AG20443 (cell line): ENCODE data around the gene CCR9.
"Not testable (repeated sequence)": the region's sequence is repeated elsewhere in the genome, so short reads cannot be mapped to it uniquely, and the experiment has no call there.

Source experiments
- DNase-seq: peaks from one replicate; pipeline ENCODE4 v3.0.0; 2012; ENCODE audit warnings: low spot score, mixed read lengths

The CCR9 gene

DNA sequence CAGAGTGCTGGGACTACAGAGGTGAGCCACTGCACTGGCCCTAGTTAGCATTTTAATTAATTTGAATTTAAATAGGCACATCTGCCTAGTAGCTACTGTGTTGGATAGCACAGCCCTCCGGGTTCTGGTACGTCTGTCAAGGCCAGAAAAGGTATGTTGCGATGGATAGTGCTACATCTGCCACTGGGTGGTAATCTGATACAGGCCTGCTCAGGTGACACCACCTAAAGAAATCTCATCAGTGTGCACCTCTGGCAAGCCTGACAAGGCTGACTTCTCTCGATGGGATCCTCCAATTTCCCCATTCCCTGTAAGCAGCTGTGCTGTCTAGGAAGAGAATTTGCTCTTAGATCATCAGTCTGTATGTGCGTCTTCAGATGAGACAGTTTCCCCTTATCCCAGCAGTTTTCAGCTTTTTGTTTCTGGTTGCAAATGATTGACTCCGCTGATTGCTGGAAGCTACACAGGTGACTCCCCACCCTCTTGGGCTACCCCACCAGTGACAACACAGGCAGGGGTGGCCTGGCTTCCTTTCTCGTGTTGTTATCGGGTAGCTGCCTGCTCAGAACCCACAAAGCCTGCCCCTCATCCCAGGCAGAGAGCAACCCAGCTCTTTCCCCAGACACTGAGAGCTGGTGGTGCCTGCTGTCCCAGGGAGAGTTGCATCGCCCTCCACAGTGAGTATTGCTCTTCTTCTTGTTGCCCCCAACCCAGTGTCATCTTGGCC is at the start of gene CCR9:
TSS of gene CCR9 (plus strand) at position 565 of the 727 bp plus-strand sequence. CDS start 8,391 bp downstream, outside the sequence.
- no peak for DNase-seq

DNA sequence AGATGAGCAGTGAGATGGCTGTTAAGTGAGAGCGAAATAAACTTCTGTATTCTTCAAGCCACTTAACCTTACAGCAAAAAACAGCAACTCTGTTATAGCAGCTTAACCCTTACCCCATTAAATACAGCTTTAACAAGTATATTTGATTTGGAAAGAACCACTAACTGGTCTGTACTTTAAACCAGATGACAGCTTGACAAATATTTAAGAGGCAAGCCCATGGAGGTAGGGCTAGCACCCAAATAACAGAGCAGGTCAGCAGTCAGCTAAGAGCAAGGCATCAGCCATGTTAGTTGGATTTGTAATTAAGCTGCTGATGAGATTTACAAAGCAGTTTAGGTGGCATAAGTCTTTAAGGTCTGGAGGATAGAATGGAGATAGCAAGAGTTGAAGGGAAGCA is 47.9 kb upstream of the CCR9 start:
- no peak for DNase-seq

DNA sequence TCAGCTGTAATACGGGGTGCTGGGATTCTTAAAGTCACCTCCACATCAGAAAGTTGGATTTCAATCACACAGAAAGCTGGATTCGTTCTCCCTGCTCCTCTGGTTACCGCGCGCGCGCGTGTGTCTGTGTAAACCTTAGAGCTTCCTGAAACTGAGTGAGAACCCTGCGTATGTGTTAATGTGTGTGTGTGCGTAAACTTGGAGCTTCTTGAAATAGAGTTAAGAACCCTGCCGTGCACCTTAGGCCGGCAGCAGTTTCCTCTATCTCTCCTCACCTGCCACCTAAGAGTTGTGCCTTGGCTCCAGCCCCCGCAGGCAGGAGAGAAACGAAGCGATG is 45.0 kb upstream of the CCR9 start:
- peak; percentile 33 for DNase-seq

DNA sequence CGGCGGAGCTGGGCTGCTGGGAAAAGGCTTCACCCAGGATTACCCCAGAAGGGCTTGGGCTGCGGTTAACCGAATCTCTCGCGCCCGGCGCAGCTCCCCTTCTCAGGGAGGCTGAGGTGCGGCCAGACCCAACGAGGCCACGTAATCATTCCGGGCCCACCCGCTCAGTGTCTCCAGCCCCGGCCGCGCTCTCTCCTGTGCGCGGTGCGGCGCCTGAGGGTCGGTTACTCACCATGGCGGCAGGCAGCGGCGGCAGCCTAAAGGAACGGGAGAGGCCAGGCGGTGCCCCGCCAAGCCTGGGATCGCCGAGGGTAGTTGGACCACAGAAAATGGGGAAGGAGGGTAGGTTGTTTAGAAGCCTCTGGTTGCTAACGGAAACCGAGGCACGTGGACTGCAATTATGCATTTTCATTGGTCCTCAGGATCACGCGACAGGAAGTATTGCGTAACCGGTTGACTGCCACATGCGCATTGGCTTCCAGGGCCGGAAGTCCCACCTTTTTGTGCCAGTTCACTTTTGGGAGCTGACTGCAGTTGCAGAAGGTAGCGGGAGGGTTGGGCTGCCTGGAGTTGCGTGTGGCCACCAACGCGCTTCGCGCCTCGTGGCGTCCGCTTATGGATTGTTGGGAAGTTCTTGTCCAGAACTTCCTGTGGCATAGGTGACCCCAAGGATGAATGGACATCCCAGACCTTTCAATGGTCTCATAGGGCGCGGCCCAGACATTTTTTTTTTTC is 44.4 kb upstream of the CCR9 start, which contains the start of gene LZTFL1:
TSS of gene LZTFL1 (minus strand) at position 363 of the 735 bp plus-strand sequence. CDS start at position 235, 128 bp downstream.
- peak; percentile 96 for DNase-seq

GRCh38 chr3:45842851-45843625 is 43.3 kb upstream of the CCR9 start:
- no peak for DNase-seq

DNA sequence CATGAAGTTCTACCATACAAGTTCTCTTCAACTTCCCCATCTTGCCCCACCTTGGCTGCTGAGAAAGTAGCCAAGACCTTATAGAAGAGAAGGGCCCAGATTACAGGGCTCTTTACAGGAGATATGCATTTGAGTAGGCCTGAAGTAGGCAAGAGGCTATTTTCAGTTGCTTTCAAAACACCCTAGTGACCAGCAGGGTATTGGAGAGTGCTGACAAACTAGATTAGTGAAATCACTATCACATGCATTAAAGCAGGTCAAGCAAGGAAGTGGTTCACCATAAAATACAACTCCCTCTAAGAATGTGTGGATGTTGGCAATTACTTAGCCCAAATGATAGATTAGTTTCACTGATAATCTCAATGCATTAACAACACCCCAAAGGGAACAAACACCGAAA is 41.7 kb upstream of the CCR9 start:
- DNase-seq: no peak

DNA sequence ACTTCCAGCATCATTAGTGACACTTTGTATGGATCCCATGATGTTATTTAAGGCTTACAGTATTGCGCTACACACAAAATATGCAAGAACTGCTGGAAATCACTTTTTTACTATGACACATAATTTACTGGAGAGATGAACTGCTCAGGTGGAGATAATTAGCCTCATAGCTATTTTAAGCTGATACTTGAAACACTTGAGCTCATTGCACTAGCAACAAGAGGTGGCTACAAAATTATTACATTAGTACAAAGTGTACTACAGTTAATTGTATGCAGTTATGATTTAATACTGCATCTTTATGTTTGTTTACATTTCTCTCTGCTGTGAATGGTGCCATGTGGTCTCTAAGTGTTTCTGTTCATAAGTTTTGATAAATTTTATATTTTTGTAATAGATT is 38.0 kb upstream of the CCR9 start:
- no peak for DNase-seq

- no peak for DNase-seq
These were observed 33.5 kb upstream of the CCR9 start for GRCh38 chr3:45852828-45853227.

DNA sequence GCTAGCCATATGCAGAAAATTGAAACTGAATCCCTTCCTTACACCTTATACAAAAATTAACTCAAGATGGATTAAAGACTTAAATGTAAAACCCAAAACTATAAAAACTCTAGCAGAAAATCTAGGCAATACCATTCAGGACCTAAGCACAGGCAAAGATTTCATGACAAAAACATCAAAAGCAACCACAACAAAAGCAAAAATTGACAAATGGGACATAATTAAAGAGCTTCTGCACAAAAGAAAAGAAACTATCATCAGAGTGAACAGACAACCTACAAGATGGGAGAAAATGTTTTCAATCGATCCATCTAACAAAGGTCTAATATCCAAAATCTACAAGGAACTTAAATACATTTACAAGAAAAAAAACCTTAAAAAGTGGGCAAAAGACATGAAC is 30.0 kb upstream of the CCR9 start:
- not testable (repeated sequence) for DNase-seq

GRCh38 chr3:45857024-45857423 is 29.3 kb upstream of the CCR9 start:
- DNase-seq: not testable (repeated sequence)

GRCh38 chr3:45858809-45859543 is 27.4 kb upstream of the CCR9 start:
- no peak for DNase-seq

- DNase-seq: no peak
These were observed 25.9 kb upstream of the CCR9 start for GRCh38 chr3:45860481-45860880.

- no peak for DNase-seq
These were observed 25.2 kb upstream of the CCR9 start for GRCh38 chr3:45861043-45861719.

GRCh38 chr3:45864760-45865519 is 21.4 kb upstream of the CCR9 start:
- DNase-seq: no peak

DNA sequence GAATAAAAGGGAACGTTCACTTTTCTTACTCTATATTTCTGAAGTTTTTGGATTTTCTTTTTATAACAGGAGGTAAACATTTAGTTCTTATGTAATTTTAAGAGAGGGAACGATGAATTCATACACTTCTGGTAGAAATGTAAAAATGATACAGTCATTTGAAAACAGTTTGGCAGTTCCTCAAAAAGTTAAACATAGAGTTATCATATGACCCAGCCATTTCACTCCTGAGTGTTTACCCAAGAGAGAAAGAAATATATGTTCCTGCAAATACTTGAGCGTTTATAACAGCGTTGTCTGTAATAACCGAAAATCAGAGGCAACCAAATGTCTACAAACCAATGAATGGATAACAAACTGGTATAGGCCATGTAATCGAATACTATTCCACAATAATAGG is 20.8 kb upstream of the CCR9 start:
- DNase-seq: no peak

GRCh38 chr3:45868213-45868612 is 18.1 kb upstream of the CCR9 start:
- no peak for DNase-seq

- DNase-seq: no peak
These were observed 17.7 kb upstream of the CCR9 start for GRCh38 chr3:45868650-45869049.

- no peak for DNase-seq
These were observed 16.7 kb upstream of the CCR9 start for GRCh38 chr3:45869638-45870037.

- DNase-seq: no peak
These were observed 16.2 kb upstream of the CCR9 start for GRCh38 chr3:45870099-45870498.

- no peak for DNase-seq
These were observed 14.6 kb upstream of the CCR9 start for GRCh38 chr3:45871780-45872179.

DNA sequence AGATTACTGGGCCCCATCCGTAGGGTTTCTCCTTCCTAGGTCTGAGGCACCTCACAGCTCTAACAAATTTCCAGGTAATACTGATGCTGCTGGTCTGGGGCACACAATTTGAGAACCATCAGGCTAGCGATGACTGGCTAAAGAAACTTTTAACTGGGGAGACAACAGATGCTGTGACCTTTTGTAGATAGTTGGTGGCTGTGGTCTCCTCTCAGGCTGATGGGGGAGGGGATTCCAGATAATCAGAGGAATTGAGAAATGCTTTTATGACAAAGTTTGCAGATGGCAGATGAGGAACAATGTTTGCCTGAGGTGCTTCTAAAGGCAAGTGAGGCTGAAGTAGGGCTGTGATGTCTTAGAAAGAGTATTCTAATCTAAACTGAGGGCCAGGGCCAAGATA is 13.8 kb upstream of the CCR9 start:
- no peak for DNase-seq
